DND-41 (cell line): Measurements from ENCODE around the gene MATN1.

Source experiments
- EZH2 ChIP-seq: IDR thresholded peaks from 3 replicates; pipeline ENCODE4 v1.6.1; 2012; ENCODE audit warnings: borderline replicate concordance, low read depth, mild to moderate bottlenecking, moderate library complexity, low read length, inconsistent platforms; ENCODE audit not compliant: severe bottlenecking
- TF ChIP-seq, protein P1 (sequence below): IDR thresholded peaks from 2 replicates; pipeline ENCODE4 v1.5.1; 2012; ENCODE audit warnings: borderline replicate concordance, low read length, moderate library complexity, mild to moderate bottlenecking; ENCODE audit not compliant: poor library complexity, severe bottlenecking; ENCODE audit errors: extremely low read depth

DNA sequence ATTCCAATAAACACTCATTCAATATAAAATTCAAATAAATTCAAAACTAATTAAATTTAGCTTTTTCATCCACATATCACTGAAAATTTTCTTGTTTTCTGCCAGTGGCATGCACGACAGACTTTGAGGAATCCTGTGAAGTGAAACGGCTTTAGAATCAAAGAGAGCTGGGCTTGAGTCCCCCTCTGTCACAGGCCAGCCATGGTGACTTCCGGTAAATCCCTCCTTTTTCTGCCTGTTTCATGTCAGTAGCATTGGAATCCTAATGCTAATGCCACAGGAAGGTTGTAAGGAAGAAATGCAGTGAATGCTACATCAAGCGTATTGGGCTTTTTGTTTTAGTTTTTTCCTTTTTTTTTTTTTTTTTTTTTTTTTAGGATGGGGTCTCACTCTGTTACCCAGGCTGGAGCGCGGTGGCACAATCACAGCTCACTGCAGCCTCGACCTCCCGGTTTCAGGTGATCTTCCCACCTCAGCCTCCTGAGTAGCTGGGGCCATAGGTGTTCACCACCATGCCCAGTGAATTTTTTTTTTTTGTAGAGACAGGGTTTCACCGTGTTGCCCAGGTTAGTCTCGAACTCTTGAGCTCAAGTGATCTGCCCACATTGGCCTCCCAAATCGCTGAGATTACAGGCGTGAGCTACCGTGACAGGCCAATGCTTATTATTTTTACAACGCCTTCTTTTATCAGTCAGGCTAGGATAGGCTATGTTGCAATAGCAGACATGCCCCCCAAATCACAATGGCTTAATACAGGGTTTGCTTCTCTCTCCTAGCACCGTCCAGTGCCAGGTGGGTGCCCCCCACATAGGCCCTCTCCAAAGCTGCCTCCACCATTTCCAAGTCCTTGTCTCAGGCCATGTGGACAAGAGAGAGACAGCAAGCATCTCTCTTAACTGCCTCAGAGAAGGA, 3.6 kb upstream of the MATN1 start:
- no peak for TF ChIP-seq EZH2
- TF ChIP-seq, protein P1, sequence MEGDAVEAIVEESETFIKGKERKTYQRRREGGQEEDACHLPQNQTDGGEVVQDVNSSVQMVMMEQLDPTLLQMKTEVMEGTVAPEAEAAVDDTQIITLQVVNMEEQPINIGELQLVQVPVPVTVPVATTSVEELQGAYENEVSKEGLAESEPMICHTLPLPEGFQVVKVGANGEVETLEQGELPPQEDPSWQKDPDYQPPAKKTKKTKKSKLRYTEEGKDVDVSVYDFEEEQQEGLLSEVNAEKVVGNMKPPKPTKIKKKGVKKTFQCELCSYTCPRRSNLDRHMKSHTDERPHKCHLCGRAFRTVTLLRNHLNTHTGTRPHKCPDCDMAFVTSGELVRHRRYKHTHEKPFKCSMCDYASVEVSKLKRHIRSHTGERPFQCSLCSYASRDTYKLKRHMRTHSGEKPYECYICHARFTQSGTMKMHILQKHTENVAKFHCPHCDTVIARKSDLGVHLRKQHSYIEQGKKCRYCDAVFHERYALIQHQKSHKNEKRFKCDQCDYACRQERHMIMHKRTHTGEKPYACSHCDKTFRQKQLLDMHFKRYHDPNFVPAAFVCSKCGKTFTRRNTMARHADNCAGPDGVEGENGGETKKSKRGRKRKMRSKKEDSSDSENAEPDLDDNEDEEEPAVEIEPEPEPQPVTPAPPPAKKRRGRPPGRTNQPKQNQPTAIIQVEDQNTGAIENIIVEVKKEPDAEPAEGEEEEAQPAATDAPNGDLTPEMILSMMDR, result no peak
